Fibroblast of villous mesenchyme (primary cell): ENCODE results near the gene SLC38A4. TPM values are rescaled to one million over a fixed set of nuclear protein-coding genes. Genes with fewer than 3 reads are reported as not detected.

Experiments used
- DNase-seq: peaks from one replicate; pipeline ENCODE4 v3.0.0-alpha.2; 2010; ENCODE audit warnings: low read depth
- H3K4me3 ChIP-seq: 2 replicates; pipeline ENCODE4 v1.5.1; 2011; ENCODE audit warnings: low read depth, mild to moderate bottlenecking, low read length
- CTCF ChIP-seq: IDR thresholded peaks from 2 replicates; pipeline ENCODE4 v1.5.1; 2012; ENCODE audit warnings: low read depth, mild to moderate bottlenecking, low read length; ENCODE audit not compliant: insufficient read depth
- total RNA-seq: library from RNA; depleted of rRNA; stranded (reverse); fragments of >200 nt; gene quantifications from 2 replicates; pipeline ENCODE4 v1.2.3, GENCODE V29; 2012

SLC38A4 gene
- total RNA-seq, 1 donor = 23.7 TPM

DNA sequence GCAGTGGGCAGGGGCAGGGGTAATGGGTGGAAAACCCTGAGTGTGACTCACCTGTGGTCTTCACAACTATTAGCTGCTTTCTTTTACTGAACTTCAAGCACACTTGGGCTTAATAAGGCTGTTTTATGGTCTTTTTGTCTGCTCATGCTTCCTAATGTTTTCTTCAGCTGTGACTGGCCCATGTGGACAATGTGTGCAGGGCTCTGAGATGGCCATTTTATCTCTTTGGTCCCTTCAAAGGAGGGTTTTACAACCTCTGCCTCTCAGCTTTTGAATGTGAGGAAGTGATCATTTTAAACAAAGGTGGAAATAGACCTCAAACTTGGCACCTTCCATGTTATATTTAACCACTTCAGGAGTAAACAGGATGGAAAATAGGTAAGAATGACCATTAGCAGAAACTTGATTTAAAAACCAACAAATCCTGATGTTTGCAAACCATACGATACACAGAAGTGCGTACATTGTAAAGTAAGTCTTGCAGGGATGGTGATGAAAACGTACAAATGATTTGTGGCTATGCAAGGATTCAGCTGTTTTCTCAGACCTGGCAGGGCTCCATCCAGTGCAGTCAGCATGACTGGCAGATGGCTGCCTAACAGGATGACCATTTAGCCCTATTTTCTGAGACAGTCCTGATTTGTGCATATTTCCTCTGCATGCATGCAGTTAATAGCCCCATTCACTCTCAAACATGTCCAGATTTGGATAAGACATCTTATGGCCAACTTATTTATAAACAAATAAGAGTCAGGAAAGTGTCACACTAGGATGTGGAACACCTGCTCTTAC lies 103.2 kb downstream of the SLC38A4 start:
- TF ChIP-seq CTCF = no peak
- peak; percentile 33 for DNase-seq
- H3K4me3 ChIP-seq = no peak overlapping the region

GRCh38 chr12:46718495-46718894 lies 107.3 kb downstream of the SLC38A4 start:
- no peak for TF ChIP-seq CTCF
- H3K4me3 ChIP-seq = no peak overlapping the region
- no peak for DNase-seq

- TF ChIP-seq CTCF = no peak
- no peak overlapping the region for H3K4me3 ChIP-seq
- no peak for DNase-seq
Observed at GRCh38 chr12:46717868-46718267, 107.9 kb downstream of the SLC38A4 start.

DNA sequence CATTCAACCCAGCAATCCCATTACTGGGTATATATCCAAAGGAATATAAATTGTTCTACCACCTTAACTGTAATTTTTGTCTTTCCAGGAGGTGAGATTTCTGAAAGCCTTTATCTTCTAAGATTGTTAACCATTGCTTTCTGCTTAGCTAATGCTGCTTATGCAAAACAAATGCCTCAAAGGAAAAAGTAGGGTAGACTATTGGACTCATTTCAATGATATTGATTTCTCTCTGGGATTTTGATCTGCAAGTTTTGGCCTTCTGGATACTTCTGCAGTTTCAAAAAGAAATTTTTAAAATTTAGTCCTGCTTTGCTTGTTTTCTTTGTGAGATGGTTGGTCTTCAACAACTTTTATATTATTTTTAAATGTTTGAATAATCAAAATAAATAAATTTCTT lies 108.6 kb downstream of the SLC38A4 start:
- H3K4me3 ChIP-seq = no peak overlapping the region
- TF ChIP-seq CTCF = no peak
- no peak for DNase-seq
